Measurements from ENCODE around the gene CRB2. TPM values are rescaled to one million over a fixed set of nuclear protein-coding genes. Genes with fewer than 3 reads are reported as not detected.

The CRB2 gene
- total and polyA plus RNA-seq, 2 experiments from 2014 or later: 8.3 to 91.7 TPM

DNA sequence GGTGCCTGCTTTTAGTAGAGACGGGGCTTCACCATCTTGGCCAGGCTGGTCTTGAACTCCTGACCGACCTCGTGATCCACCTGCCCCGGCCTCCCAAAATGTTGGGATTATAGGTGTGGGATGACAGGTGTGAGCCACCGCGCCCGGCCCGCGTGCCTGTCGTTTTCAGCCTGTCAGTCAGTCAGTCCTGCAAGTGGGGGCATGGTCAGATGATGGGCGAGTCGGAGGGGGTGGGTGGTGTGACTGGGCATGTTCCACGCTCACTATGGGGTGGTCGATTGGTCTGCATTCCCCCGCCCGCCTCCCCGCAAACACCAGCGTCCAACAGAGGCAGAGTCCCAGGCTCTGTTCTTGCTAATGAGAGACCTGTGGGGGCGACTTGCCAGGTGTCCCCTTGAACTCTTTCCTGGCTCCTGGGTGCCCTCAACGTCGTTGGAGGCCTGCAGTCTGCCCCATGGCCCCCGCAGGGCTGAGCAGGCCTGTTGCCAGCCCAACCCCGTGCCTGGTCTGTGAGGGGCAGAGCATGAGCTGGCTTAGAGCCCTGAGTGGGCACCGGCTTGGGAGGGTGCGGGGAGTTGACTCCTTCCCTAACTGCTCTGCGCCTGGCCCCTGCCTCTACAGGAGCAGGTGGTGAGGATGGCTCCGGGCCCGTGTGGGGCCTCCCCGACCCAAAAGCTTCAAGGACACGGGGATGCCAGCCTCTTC lies 23.1 kb downstream of the CRB2 start:
- Histone ChIP-seq H3K4me1 (ENCODE audit: low read depth) (peaks cover 17% of the 10 kb centered on the region), H3K4me3 (no peak overlapping the region), H3K9me3 (ENCODE audit: low read depth) (no peaks in the 10 kb centered on the region), H3K27me3 (no peaks in the 10 kb centered on the region), H3K27ac (peak overlapping the region; percentile 15), H3K36me3 (no peaks in the 10 kb centered on the region)
- no peak for DNase-seq (ENCODE audit: low read depth in 1 of 2, low spot score in 1 of 2)
- TF ChIP-seq, protein P1, sequence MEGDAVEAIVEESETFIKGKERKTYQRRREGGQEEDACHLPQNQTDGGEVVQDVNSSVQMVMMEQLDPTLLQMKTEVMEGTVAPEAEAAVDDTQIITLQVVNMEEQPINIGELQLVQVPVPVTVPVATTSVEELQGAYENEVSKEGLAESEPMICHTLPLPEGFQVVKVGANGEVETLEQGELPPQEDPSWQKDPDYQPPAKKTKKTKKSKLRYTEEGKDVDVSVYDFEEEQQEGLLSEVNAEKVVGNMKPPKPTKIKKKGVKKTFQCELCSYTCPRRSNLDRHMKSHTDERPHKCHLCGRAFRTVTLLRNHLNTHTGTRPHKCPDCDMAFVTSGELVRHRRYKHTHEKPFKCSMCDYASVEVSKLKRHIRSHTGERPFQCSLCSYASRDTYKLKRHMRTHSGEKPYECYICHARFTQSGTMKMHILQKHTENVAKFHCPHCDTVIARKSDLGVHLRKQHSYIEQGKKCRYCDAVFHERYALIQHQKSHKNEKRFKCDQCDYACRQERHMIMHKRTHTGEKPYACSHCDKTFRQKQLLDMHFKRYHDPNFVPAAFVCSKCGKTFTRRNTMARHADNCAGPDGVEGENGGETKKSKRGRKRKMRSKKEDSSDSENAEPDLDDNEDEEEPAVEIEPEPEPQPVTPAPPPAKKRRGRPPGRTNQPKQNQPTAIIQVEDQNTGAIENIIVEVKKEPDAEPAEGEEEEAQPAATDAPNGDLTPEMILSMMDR (IDR thresholded peaks at IDR 0.05; ENCODE audit: low read depth, low read length): no peak

DNA sequence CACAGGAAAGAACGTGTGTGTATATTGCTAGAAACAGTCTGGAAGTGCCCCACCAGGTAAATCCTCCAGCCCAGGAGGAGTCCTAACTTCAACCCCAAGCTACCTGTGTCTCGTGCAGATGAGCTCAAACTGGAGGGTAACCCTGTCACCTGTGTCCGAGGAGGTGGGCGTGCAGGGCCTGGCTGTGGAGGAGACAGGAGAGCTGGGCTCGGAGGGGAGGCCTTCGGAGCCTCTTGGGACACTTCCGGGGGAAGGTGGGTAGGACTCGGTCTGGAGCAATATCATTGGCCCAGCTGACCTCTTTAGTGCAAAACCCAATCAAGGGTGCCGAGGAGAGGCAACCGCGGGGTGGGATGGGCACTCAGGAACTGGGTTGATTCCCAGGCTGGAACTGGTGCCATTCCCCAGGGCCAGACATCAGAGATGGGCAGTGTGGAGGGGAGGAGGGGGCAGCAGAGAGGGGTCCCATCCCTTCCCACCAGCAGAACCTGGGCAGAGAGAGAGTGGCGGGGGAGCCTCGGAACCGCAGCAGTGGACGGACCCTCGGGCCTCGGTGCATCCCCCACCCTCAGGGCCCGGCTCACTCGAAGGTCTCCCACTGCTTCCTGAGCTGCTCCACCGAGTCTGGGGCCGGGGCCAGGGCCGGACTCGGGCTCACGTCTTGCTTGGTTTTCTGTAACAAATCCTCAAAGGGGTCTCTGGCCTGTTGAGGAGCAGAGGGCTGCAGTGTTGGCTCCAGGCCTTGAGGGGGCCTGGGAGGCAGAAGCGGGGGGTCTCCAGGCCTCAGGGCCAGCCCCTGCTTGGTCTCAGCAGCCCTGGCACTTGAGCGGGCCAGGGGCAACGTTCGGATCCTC lies 25.1 kb downstream of the CRB2 start:
- no peak overlapping the region for H3K4me3 ChIP-seq
- TF ChIP-seq, protein P1 (IDR thresholded peaks at IDR 0.05; ENCODE audit: low read depth, low read length): no peak
- peaks cover 5% of the 10 kb centered on the region for H3K4me1 ChIP-seq (ENCODE audit: low read depth)
- H3K9me3 ChIP-seq (ENCODE audit: low read depth): no peaks in the 10 kb centered on the region
- peak overlapping the region; percentile 47 for H3K27ac ChIP-seq
- DNase-seq (ENCODE audit: low read depth in 1 of 2, low spot score in 1 of 2): no peak
- no peaks in the 10 kb centered on the region for H3K36me3 ChIP-seq
- H3K27me3 ChIP-seq: no peaks in the 10 kb centered on the region

DNA sequence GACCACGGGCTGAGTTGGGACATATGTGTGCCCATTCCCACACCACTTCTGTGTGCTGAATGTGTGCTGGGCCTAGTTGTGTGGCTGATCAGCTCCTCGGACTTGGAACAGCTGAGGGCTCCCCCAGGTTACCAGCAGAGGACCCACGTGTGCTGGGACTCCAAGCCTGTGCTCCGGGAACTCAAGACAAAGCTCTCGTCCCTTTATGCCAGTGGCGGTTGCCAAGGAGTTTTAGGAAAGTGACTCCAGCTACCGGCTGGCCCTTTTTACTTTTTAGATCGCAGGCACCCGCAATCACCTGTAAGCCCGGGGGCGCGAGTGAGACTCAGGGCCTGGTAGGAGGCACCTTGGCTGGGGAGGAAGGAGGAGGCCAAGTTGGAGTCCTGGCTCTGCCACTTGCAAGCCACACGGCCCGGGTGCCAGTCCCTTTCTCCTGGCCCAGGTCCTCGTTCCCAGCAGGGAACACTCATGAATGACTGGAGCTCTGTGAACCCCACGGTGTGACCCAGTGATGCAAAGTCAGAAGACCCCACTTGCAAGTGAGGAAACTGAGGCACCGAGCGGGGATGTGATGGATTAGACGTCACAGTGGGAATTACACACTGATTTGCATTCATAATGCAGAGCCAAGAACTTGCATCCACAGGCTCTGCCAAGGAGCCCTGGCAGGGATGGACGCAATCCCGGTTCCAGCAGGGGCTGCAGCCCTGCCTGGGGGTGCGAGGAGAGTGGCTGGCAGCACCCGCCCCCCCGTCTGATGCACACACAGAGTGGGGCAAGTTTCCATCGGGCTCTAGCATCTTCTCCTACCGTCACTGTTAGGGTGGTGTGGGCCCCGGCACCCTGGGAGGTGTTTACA lies 26.9 kb downstream of the CRB2 start:
- no peak for DNase-seq (ENCODE audit: low read depth in 1 of 2, low spot score in 1 of 2)
- no peak overlapping the region for H3K4me3 ChIP-seq
- TF ChIP-seq, protein P1 (IDR thresholded peaks at IDR 0.05; ENCODE audit: low read depth, low read length): no peak

DNA sequence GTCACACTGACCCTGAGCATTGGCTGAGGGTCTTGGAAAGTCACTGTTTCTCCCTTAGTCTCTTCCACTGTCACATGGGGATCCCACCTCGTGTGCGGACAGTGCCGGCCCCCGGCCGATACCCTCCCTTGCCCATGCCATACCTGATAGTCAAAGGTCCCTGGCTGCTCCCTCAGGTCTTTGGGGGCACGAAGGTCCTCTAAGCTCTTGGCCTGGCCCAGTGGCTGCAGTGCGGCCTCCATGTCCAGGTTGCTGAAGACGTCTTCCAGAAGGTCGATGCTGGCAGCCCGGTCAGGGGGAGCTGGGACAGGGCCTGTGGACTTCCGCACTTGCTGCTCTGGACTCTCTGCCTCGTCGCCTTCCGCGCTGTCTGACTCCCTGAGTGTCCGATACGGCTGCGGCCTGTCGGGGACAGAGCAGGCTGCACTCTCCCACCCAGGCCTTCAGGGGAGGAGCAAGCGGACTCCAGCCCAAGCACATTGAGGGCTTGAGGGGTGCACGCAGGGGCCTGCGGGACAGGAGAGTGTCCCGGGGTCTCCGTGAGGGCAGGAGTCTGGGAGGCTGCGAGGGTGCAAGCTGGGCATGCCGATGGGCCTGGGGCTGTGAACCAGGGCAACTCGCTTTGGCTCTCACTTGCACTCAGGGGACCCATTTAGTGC lies 27.6 kb downstream of the CRB2 start:
- Histone ChIP-seq H3K27me3 (no peaks in the 10 kb centered on the region), H3K36me3 (no peaks in the 10 kb centered on the region), H3K27ac (peak overlapping the region; percentile 44), H3K4me1 (ENCODE audit: low read depth) (no peaks in the 10 kb centered on the region), H3K4me3 (no peak overlapping the region), H3K9me3 (ENCODE audit: low read depth) (no peaks in the 10 kb centered on the region)
- TF ChIP-seq, protein P1 (IDR thresholded peaks at IDR 0.05; ENCODE audit: low read depth, low read length): no peak
- DNase-seq (ENCODE audit: low read depth in 1 of 2, low spot score in 1 of 2): no peak

More for the DNA sequence above, 26.9 kb downstream of the CRB2 start:
- Histone ChIP-seq H3K9me3 (ENCODE audit: low read depth) (no peaks in the 10 kb centered on the region), H3K27ac (no peak overlapping the region), H3K4me1 (ENCODE audit: low read depth) (no peaks in the 10 kb centered on the region), H3K27me3 (no peaks in the 10 kb centered on the region), H3K36me3 (no peaks in the 10 kb centered on the region)

DNA sequence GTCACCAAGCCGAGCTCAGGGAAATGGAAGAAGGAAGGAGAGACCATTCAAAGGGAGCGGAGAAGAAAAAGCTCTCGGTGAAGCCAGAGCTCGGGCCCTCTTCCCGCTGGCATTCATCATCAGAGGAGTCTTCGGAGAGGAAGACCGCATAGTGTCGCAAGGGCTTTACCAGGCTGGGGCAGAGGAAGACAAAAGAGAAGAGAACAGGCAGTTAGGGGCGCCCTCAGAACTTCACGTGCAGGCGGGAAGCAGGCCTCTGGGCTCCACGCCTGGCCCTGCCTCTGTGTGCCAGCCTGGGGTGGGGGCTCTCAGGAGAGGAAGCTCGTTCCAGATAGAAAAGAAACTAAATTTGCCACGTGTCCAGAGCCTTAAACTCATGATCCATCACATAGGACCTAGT lies 31.7 kb downstream of the CRB2 start:
- Histone ChIP-seq H3K9me3 (ENCODE audit: low read depth) (no peaks in the 10 kb centered on the region), H3K27ac (no peak overlapping the region), H3K27me3 (no peaks in the 10 kb centered on the region), H3K4me3 (no peak overlapping the region), H3K4me1 (ENCODE audit: low read depth) (peaks cover 8% of the 10 kb centered on the region), H3K36me3 (no peaks in the 10 kb centered on the region)
- no peak for DNase-seq (ENCODE audit: low read depth in 1 of 2, low spot score in 1 of 2)
- TF ChIP-seq, protein P1 (IDR thresholded peaks at IDR 0.05; ENCODE audit: low read depth, low read length): no peak
